GM18505 (cell line): ENCODE data around the gene TBATA.
"Not testable (repeated sequence)": the region's sequence is repeated elsewhere in the genome, so short reads cannot be mapped to it uniquely, and the experiment has no call there.

ENCODE experiments used
- ATAC-seq: cut with Tn5 transposase; IDR thresholded peaks from one replicate; pipeline ENCODE4 v1.9.1; 2021; ENCODE audit not compliant: unreplicated experiment
- POLR2A ChIP-seq: IDR thresholded peaks from 4 replicates; pipeline ENCODE4 v1.6.1; 2011; ENCODE audit warnings: borderline replicate concordance; ENCODE audit not compliant: insufficient read depth, insufficient read length; ENCODE audit errors: extremely low read depth

The TBATA gene

GRCh38 chr10:70770001-70770400 is 15.2 kb downstream of the TBATA start:
- ATAC-seq = no peak
- no peak for TF ChIP-seq POLR2A

- no peak for ATAC-seq
- no peak for TF ChIP-seq POLR2A
These were observed 16.1 kb downstream of the TBATA start for GRCh38 chr10:70769121-70769520.

GRCh38 chr10:70768026-70768685 is 17.0 kb downstream of the TBATA start:
- ATAC-seq = not testable (repeated sequence)

- ATAC-seq = no peak
- no peak for TF ChIP-seq POLR2A
These were observed 19.2 kb downstream of the TBATA start for GRCh38 chr10:70765794-70766594.

- no peak for TF ChIP-seq POLR2A
- ATAC-seq = no peak
These were observed 21.6 kb downstream of the TBATA start for GRCh38 chr10:70763567-70763966.

- TF ChIP-seq POLR2A = no peak
- no peak for ATAC-seq
These were observed 22.6 kb downstream of the TBATA start for GRCh38 chr10:70762441-70763175.

GRCh38 chr10:70761727-70762350 is 23.3 kb downstream of the TBATA start:
- TF ChIP-seq POLR2A = no peak
- no peak for ATAC-seq

- TF ChIP-seq POLR2A = no peak
- no peak for ATAC-seq
These were observed 24.1 kb downstream of the TBATA start for GRCh38 chr10:70761031-70761601.

GRCh38 chr10:70760271-70760787 is 24.8 kb downstream of the TBATA start:
- TF ChIP-seq POLR2A = no peak
- no peak for ATAC-seq

- ATAC-seq = no peak
These were observed 25.4 kb downstream of the TBATA start for GRCh38 chr10:70759781-70760180.

GRCh38 chr10:70758757-70759514 is 26.2 kb downstream of the TBATA start:
- TF ChIP-seq POLR2A = no peak
- no peak for ATAC-seq

More at GRCh38 chr10:70759781-70760180, 25.4 kb downstream of the TBATA start:
- no peak for TF ChIP-seq POLR2A

- TF ChIP-seq POLR2A = no peak
- no peak for ATAC-seq
These were observed 27.3 kb downstream of the TBATA start for GRCh38 chr10:70757856-70758255.
